Measurements from ENCODE around the gene NT5C3A.

NT5C3A gene

GRCh38 chr7:33091111-33091531 is 28.5 kb upstream of the NT5C3A start:
- H2BK120ac ChIP-seq (ENCODE audit: insufficient read depth, low read length, poor library complexity): no peak overlapping the region
- no peak overlapping the region for H3K4me3 ChIP-seq (ENCODE audit: low read depth, low read length)
- H2AK5ac ChIP-seq (ENCODE audit: low read length): no peak overlapping the region
- H3K79me1 ChIP-seq (ENCODE audit: low read length): no peaks in the 10 kb centered on the region
- no CpG with 5 or more reads among the region's 4 CpGs for WGBS (ENCODE audit: extremely low coverage, insufficient coverage, insufficient read length)
- no peak overlapping the region for H2AFZ ChIP-seq (ENCODE audit: insufficient read depth, low read length, poor library complexity)
- H2BK5ac ChIP-seq (ENCODE audit: low read depth, low read length, poor library complexity): no peak overlapping the region
- no peak overlapping the region for H4K12ac ChIP-seq (ENCODE audit: low read depth, low read length)
- no peak overlapping the region for H3K14ac ChIP-seq (ENCODE audit: low read length)
- no peak overlapping the region for H4K8ac ChIP-seq (ENCODE audit: low read depth, low read length)
- no peak overlapping the region for H3K9ac ChIP-seq (ENCODE audit: low read length)
- no peak overlapping the region for H2BK12ac ChIP-seq (ENCODE audit: low read length)
- no peaks in the 10 kb centered on the region for H3K9me3 ChIP-seq (ENCODE audit: insufficient read depth, low read depth, low read length)
- H3K4me2 ChIP-seq (ENCODE audit: low read length): no peak overlapping the region
- no peaks in the 10 kb centered on the region for H3K27me3 ChIP-seq (ENCODE audit: insufficient read depth, low read length)
- no peaks in the 10 kb centered on the region for H3K79me2 ChIP-seq (ENCODE audit: control insufficient read depth, insufficient read depth, low read length, poor library complexity)
- peaks cover 8 to 11% of the 10 kb centered on the region in 2 experiments for H3K36me3 ChIP-seq (ENCODE audit: control insufficient read depth in 1 of 2, insufficient read depth in 2 of 2, low read length in 2 of 2)
- no peak overlapping the region for H3K27ac ChIP-seq (ENCODE audit: low read depth, low read length)
- H3K4me1 ChIP-seq (ENCODE audit: control insufficient read depth in 1 of 2, insufficient read depth in 2 of 2, low read length in 2 of 2): peaks cover 0 to 4% of the 10 kb centered on the region in 2 experiments
- H3K18ac ChIP-seq (ENCODE audit: low read length): no peak overlapping the region
- peak; percentile 64 to 94 for DNase-seq
- no peak overlapping the region for H3K23ac ChIP-seq (ENCODE audit: low read length)
- H3K4ac ChIP-seq (ENCODE audit: low read depth, low read length): no peak overlapping the region
- no peak overlapping the region for H4K91ac ChIP-seq (ENCODE audit: low read depth, low read length)

- WGBS (ENCODE audit: extremely low coverage, insufficient coverage, insufficient read length): no CpG with 5 or more reads among the region's 7 CpGs
- no peak overlapping the region for H3K27ac ChIP-seq (ENCODE audit: low read depth, low read length)
- no peak overlapping the region for H2BK120ac ChIP-seq (ENCODE audit: insufficient read depth, low read length, poor library complexity)
- H3K79me1 ChIP-seq (ENCODE audit: low read length): no peaks in the 10 kb centered on the region
- no peak overlapping the region for H4K91ac ChIP-seq (ENCODE audit: low read depth, low read length)
- no peak overlapping the region for H3K23ac ChIP-seq (ENCODE audit: low read length)
- H2AK5ac ChIP-seq (ENCODE audit: low read length): no peak overlapping the region
- H3K4me2 ChIP-seq (ENCODE audit: low read length): no peak overlapping the region
- no peak overlapping the region for H2AFZ ChIP-seq (ENCODE audit: insufficient read depth, low read length, poor library complexity)
- H3K36me3 ChIP-seq (ENCODE audit: control insufficient read depth in 1 of 2, insufficient read depth in 2 of 2, low read length in 2 of 2): peaks cover 0 to 2% of the 10 kb centered on the region in 2 experiments
- H3K4ac ChIP-seq (ENCODE audit: low read depth, low read length): no peak overlapping the region
- H3K27me3 ChIP-seq (ENCODE audit: insufficient read depth, low read length): no peaks in the 10 kb centered on the region
- no peak overlapping the region for H3K18ac ChIP-seq (ENCODE audit: low read length)
- H3K79me2 ChIP-seq (ENCODE audit: control insufficient read depth, insufficient read depth, low read length, poor library complexity): no peaks in the 10 kb centered on the region
- no peak overlapping the region for H3K14ac ChIP-seq (ENCODE audit: low read length)
- peaks cover 0 to 4% of the 10 kb centered on the region in 2 experiments for H3K4me1 ChIP-seq (ENCODE audit: control insufficient read depth in 1 of 2, insufficient read depth in 2 of 2, low read length in 2 of 2)
- no peaks in the 10 kb centered on the region for H3K9me3 ChIP-seq (ENCODE audit: insufficient read depth, low read depth, low read length)
- no peak overlapping the region for H4K8ac ChIP-seq (ENCODE audit: low read depth, low read length)
- no peak overlapping the region for H4K12ac ChIP-seq (ENCODE audit: low read depth, low read length)
- no peak overlapping the region for H2BK5ac ChIP-seq (ENCODE audit: low read depth, low read length, poor library complexity)
- no peak for DNase-seq
- H2BK12ac ChIP-seq (ENCODE audit: low read length): no peak overlapping the region
- no peak overlapping the region for H3K4me3 ChIP-seq (ENCODE audit: low read depth, low read length)
- H3K9ac ChIP-seq (ENCODE audit: low read length): no peak overlapping the region
Measured at GRCh38 chr7:33089142-33089541, 26.6 kb upstream of the NT5C3A start.

GRCh38 chr7:33087858-33088257 is 25.3 kb upstream of the NT5C3A start:
- Histone ChIP-seq H3K9ac (ENCODE audit: low read length) (no peak overlapping the region), H3K9me3 (ENCODE audit: insufficient read depth, low read depth, low read length) (no peaks in the 10 kb centered on the region), H3K18ac (ENCODE audit: low read length) (no peak overlapping the region), H2BK12ac (ENCODE audit: low read length) (no peak overlapping the region), H2AK5ac (ENCODE audit: low read length) (no peak overlapping the region), H3K4me1 (ENCODE audit: control insufficient read depth in 1 of 2, insufficient read depth in 2 of 2, low read length in 2 of 2) (peaks cover 0 to 4% of the 10 kb centered on the region in 2 experiments), H3K4me3 (ENCODE audit: low read depth, low read length) (no peak overlapping the region), H3K79me1 (ENCODE audit: low read length) (no peaks in the 10 kb centered on the region), H4K12ac (ENCODE audit: low read depth, low read length) (no peak overlapping the region), H2BK5ac (ENCODE audit: low read depth, low read length, poor library complexity) (no peak overlapping the region), H4K8ac (ENCODE audit: low read depth, low read length) (no peak overlapping the region), H3K23ac (ENCODE audit: low read length) (no peak overlapping the region), H3K27me3 (ENCODE audit: insufficient read depth, low read length) (no peaks in the 10 kb centered on the region), H3K4ac (ENCODE audit: low read depth, low read length) (no peak overlapping the region), H2AFZ (ENCODE audit: insufficient read depth, low read length, poor library complexity) (no peak overlapping the region), H3K4me2 (ENCODE audit: low read length) (no peak overlapping the region), H3K36me3 (ENCODE audit: control insufficient read depth in 1 of 2, insufficient read depth in 2 of 2, low read length in 2 of 2) (no peaks in the 10 kb centered on the region), H3K14ac (ENCODE audit: low read length) (no peak overlapping the region), H3K27ac (ENCODE audit: low read depth, low read length) (no peak overlapping the region), H2BK120ac (ENCODE audit: insufficient read depth, low read length, poor library complexity) (no peak overlapping the region), H4K91ac (ENCODE audit: low read depth, low read length) (no peak overlapping the region), H3K79me2 (ENCODE audit: control insufficient read depth, insufficient read depth, low read length, poor library complexity) (no peaks in the 10 kb centered on the region)
- WGBS (ENCODE audit: extremely low coverage, insufficient coverage, insufficient read length): no CpG with 5 or more reads among the region's 2 CpGs
- DNase-seq: no peak

- Histone ChIP-seq H3K27me3 (ENCODE audit: insufficient read depth, low read length) (no peaks in the 10 kb centered on the region), H3K4me3 (ENCODE audit: low read depth, low read length) (no peak overlapping the region), H4K91ac (ENCODE audit: low read depth, low read length) (no peak overlapping the region), H3K36me3 (ENCODE audit: control insufficient read depth in 1 of 2, insufficient read depth in 2 of 2, low read length in 2 of 2) (no peaks in the 10 kb centered on the region), H3K23ac (ENCODE audit: low read length) (no peak overlapping the region), H2BK5ac (ENCODE audit: low read depth, low read length, poor library complexity) (no peak overlapping the region), H2BK12ac (ENCODE audit: low read length) (no peak overlapping the region), H3K79me2 (ENCODE audit: control insufficient read depth, insufficient read depth, low read length, poor library complexity) (no peaks in the 10 kb centered on the region), H3K4ac (ENCODE audit: low read depth, low read length) (no peak overlapping the region), H3K9me3 (ENCODE audit: insufficient read depth, low read depth, low read length) (no peaks in the 10 kb centered on the region), H3K4me1 (ENCODE audit: control insufficient read depth in 1 of 2, insufficient read depth in 2 of 2, low read length in 2 of 2) (peaks cover 0 to 4% of the 10 kb centered on the region in 2 experiments), H3K79me1 (ENCODE audit: low read length) (no peaks in the 10 kb centered on the region), H4K8ac (ENCODE audit: low read depth, low read length) (no peak overlapping the region), H3K4me2 (ENCODE audit: low read length) (no peak overlapping the region), H3K18ac (ENCODE audit: low read length) (no peak overlapping the region), H3K14ac (ENCODE audit: low read length) (no peak overlapping the region), H3K27ac (ENCODE audit: low read depth, low read length) (no peak overlapping the region), H2AK5ac (ENCODE audit: low read length) (no peak overlapping the region), H2BK120ac (ENCODE audit: insufficient read depth, low read length, poor library complexity) (no peak overlapping the region), H4K12ac (ENCODE audit: low read depth, low read length) (no peak overlapping the region), H3K9ac (ENCODE audit: low read length) (no peak overlapping the region), H2AFZ (ENCODE audit: insufficient read depth, low read length, poor library complexity) (no peak overlapping the region)
- DNase-seq: peak in 1 of 2 donors; percentile 53
- WGBS (ENCODE audit: extremely low coverage, insufficient coverage, insufficient read length): no CpG with 5 or more reads among the region's 2 CpGs
Measured at GRCh38 chr7:33087356-33087755, 24.8 kb upstream of the NT5C3A start.
